A673 (cell line): ENCODE data around the gene RELT. TPM values are rescaled to one million over a fixed set of nuclear protein-coding genes. Genes with fewer than 3 reads are reported as not detected.

ENCODE experiments used
- BruUV-seq: library from RNA; stranded (reverse); fragments of 400-500 nt; replicated peaks from 2 replicates; lab custom pipeline; 2021; lab: Mats Ljungman, UMichigan
- CTCF ChIA-PET: fragments of 300-600 bp; sonication (Branson Sonifier 250); formaldehyde crosslinking; loops from one replicate; lab custom pipeline; 2022; ENCODE audit warnings: antibody characterized with exemption; lab: Charles Lee
- POLR2A ChIA-PET: fragments of 300-600 bp; sonication (Branson Sonifier 250); formaldehyde crosslinking; loops from one replicate; lab custom pipeline; 2022; ENCODE audit warnings: antibody characterized with exemption; ENCODE audit not compliant: low non-redundant PET; lab: Charles Lee
- DNase-seq: peaks from one replicate; pipeline ENCODE4 v3.0.0-alpha.2; 2015; ENCODE audit warnings: low spot score
- H3K27ac ChIP-seq: fragments of 200-600 bp; sonication (generic); 2 replicates; pipeline ENCODE4 v1.5.1; 2016; ENCODE audit warnings: mixed run types, low read depth, mild to moderate bottlenecking, mixed read lengths, antibody characterized with exemption, low read length; ENCODE audit not compliant: poor library complexity, severe bottlenecking
- H3K27me3 ChIP-seq: fragments of 200-600 bp; sonication (generic); replicated peaks from 2 replicates; pipeline ENCODE4 v1.6.1; 2017; ENCODE audit warnings: mixed run types, low read depth, mild to moderate bottlenecking, mixed read lengths, antibody characterized with exemption, low read length; ENCODE audit not compliant: insufficient read depth, poor library complexity
- H3K36me3 ChIP-seq: fragments of 200-600 bp; sonication (generic); 2 replicates; pipeline ENCODE4 v1.6.1; 2016; ENCODE audit warnings: mixed run types, mild to moderate bottlenecking, mixed read lengths, antibody characterized with exemption, low read length; ENCODE audit not compliant: insufficient read depth, poor library complexity, severe bottlenecking
- H3K4me1 ChIP-seq: fragments of 200-600 bp; sonication (generic); 2 replicates; pipeline ENCODE4 v1.6.1; 2017; ENCODE audit warnings: mixed run types, mild to moderate bottlenecking, mixed read lengths, antibody characterized with exemption, low read length; ENCODE audit not compliant: insufficient read depth, poor library complexity, severe bottlenecking
- H3K4me3 ChIP-seq: fragments of 200-600 bp; sonication (generic); 2 replicates; pipeline ENCODE4 v1.5.1; 2016; ENCODE audit warnings: low read depth, mixed run types, mild to moderate bottlenecking, mixed read lengths, low read length; ENCODE audit not compliant: poor library complexity, severe bottlenecking
- H3K9me3 ChIP-seq: fragments of 200-600 bp; sonication (generic); 2 replicates; pipeline ENCODE4 v1.6.1; 2016; ENCODE audit warnings: mixed run types, low read depth, mild to moderate bottlenecking, mixed read lengths, antibody characterized with exemption, low read length; ENCODE audit not compliant: poor library complexity, severe bottlenecking
- CTCF ChIP-seq: fragments of 300-800, 200-600 bp; sonication (generic); conservative IDR thresholded peaks from 2 replicates; pipeline ENCODE4 v1.5.1; 2017; ENCODE audit warnings: low read depth, mild to moderate bottlenecking, antibody characterized with exemption, low read length, moderate library complexity, mixed read lengths
- EZH2 ChIP-seq: fragments of 200-600 bp; sonication (generic); IDR thresholded peaks from 2 replicates; pipeline ENCODE4 v1.6.1; 2017; ENCODE audit warnings: borderline replicate concordance, low read depth, mild to moderate bottlenecking, mixed read lengths, antibody characterized with exemption, low read length; ENCODE audit not compliant: poor library complexity, severe bottlenecking
- intact Hi-C: fragments of 100-400 bp; cut with micrococcal nuclease; formaldehyde crosslinking; loops from one replicate; pipeline ENCODE4 v1.10.0; 2022; ENCODE audit not compliant: unreplicated experiment
- total RNA-seq: library from RNA; stranded (reverse); gene quantifications from 2 replicates; pipeline ENCODE4 v1.2.3, GENCODE V29; 2021

RELT gene
- total RNA-seq, 1 experiment from 2014 or later, result 20.9 TPM

- H3K27me3 ChIP-seq, result no peaks in the 10 kb centered on the region
- POLR2A ChIA-PET, result no interaction called here
- DNase-seq, result no peak
- CTCF ChIA-PET, result no interaction called here
- peak overlapping the region; percentile 70 for H3K27ac ChIP-seq
- no peaks in the 10 kb centered on the region for H3K36me3 ChIP-seq
- no peaks in the 10 kb centered on the region for H3K9me3 ChIP-seq
- H3K4me3 ChIP-seq, result no peak overlapping the region
- BruUV-seq, result no TSS peak
- intact Hi-C loops, result no loop called here
- no peak for TF ChIP-seq EZH2
- no peak for TF ChIP-seq CTCF
- peaks cover 36% of the 10 kb centered on the region for H3K4me1 ChIP-seq
Observed at GRCh38 chr11:73333173-73333572, 43.0 kb upstream of the RELT start.

GRCh38 chr11:73333640-73334383 is 42.4 kb upstream of the RELT start:
- no peak overlapping the region for H3K4me3 ChIP-seq
- ChIA-PET POLR2A (no interaction called here), CTCF (interaction anchor here (0.6 to 0.8 kb wide), 2 partner anchors 26 to 29 kb away, joined by 3 read pairs; no protein-coding TSS in a partner anchor)
- no TSS peak for BruUV-seq
- no peak for DNase-seq
- no peaks in the 10 kb centered on the region for H3K27me3 ChIP-seq
- intact Hi-C loops, result no loop called here
- H3K9me3 ChIP-seq, result no peaks in the 10 kb centered on the region
- peaks cover 36% of the 10 kb centered on the region for H3K4me1 ChIP-seq
- H3K36me3 ChIP-seq, result no peaks in the 10 kb centered on the region
- TF ChIP-seq EZH2 (no peak), CTCF (no peak)
- peak overlapping the region; percentile 70 for H3K27ac ChIP-seq

GRCh38 chr11:73334384-73335203 is 41.6 kb upstream of the RELT start:
- ChIA-PET CTCF (interaction anchor here (0.6 to 2.2 kb wide), 31 partner anchors 7 to 744 kb away, joined by 3 to 60 read pairs (median 5); partner anchors contain the start of gene P2RY6), POLR2A (interaction anchor here (0.6 kb wide), 1 partner anchor 378 kb away, joined by 3 read pairs; no protein-coding TSS in a partner anchor)
- Histone ChIP-seq H3K9me3 (no peaks in the 10 kb centered on the region), H3K4me3 (no peak overlapping the region), H3K4me1 (peaks cover 36% of the 10 kb centered on the region), H3K27ac (peak overlapping the region; percentile 70), H3K36me3 (no peaks in the 10 kb centered on the region), H3K27me3 (no peaks in the 10 kb centered on the region)
- peak; percentile 45 for DNase-seq
- intact Hi-C loops, result loop anchor here (1.0 to 5.0 kb wide), 4 partner anchors 27 to 502 kb away; no protein-coding TSS in a partner anchor
- no TSS peak for BruUV-seq
- TF ChIP-seq EZH2 (no peak), CTCF (no peak)
